ENCODE measurements around the gene DISP2.

Gene DISP2

GRCh38 chr15:40357723-40358470 lies at the start of gene DISP2:
Gene DISP2 (plus strand): TSS chr15:40358219. CDS start chr15:40358322, 103 bp downstream.
- DNase-seq (ENCODE audit: low read depth in 2 of 2), result peak; percentile 77 to 85

GRCh38 chr15:40309344-40309862 lies 48.6 kb upstream of the DISP2 start:
- DNase-seq (ENCODE audit: low read depth in 2 of 2), result no peak

GRCh38 chr15:40310001-40310959 lies 47.7 kb upstream of the DISP2 start:
- DNase-seq (ENCODE audit: low read depth in 2 of 2), result peak; percentile 45 to 50

- DNase-seq (ENCODE audit: low read depth in 2 of 2), result no peak
Observed at GRCh38 chr15:40310993-40311392, 47.0 kb upstream of the DISP2 start.

- DNase-seq (ENCODE audit: low read depth in 2 of 2), result no peak
Observed at GRCh38 chr15:40312370-40313158, 45.5 kb upstream of the DISP2 start.

GRCh38 chr15:40313531-40314398 lies 44.3 kb upstream of the DISP2 start:
- DNase-seq (ENCODE audit: low read depth in 2 of 2), result no peak

GRCh38 chr15:40314723-40315276 lies 43.2 kb upstream of the DISP2 start:
- DNase-seq (ENCODE audit: low read depth in 2 of 2), result no peak

GRCh38 chr15:40316931-40317330 lies 41.1 kb upstream of the DISP2 start:
- DNase-seq (ENCODE audit: low read depth in 2 of 2), result no peak

- DNase-seq (ENCODE audit: low read depth in 2 of 2), result no peak
Observed at GRCh38 chr15:40317580-40317979, 40.4 kb upstream of the DISP2 start.

- no peak for DNase-seq (ENCODE audit: low read depth in 2 of 2)
Observed at GRCh38 chr15:40320409-40320808, 37.6 kb upstream of the DISP2 start.

- no peak for DNase-seq (ENCODE audit: low read depth in 2 of 2)
Observed at GRCh38 chr15:40320931-40321371, 37.1 kb upstream of the DISP2 start.

GRCh38 chr15:40322531-40323238 lies 35.3 kb upstream of the DISP2 start:
- no peak for DNase-seq (ENCODE audit: low read depth in 2 of 2)

- DNase-seq (ENCODE audit: low read depth in 2 of 2), result peak; percentile 87 to 90
Observed at GRCh38 chr15:40323239-40323952, 34.6 kb upstream of the DISP2 start, which contains the start of gene INAFM2. Gene INAFM2 (plus strand): TSS chr15:40323692. CDS start chr15:40324056, 364 bp downstream.

GRCh38 chr15:40323953-40324937 lies 33.8 kb upstream of the DISP2 start:
- DNase-seq (ENCODE audit: low read depth in 2 of 2), result no peak

- DNase-seq (ENCODE audit: low read depth in 2 of 2), result no peak
Observed at GRCh38 chr15:40325188-40325587, 32.8 kb upstream of the DISP2 start.

- DNase-seq (ENCODE audit: low read depth in 2 of 2), result no peak
Observed at GRCh38 chr15:40325700-40326099, 32.3 kb upstream of the DISP2 start.

GRCh38 chr15:40327457-40327856 lies 30.6 kb upstream of the DISP2 start:
- DNase-seq (ENCODE audit: low read depth in 2 of 2), result no peak

GRCh38 chr15:40328176-40328575 lies 29.8 kb upstream of the DISP2 start:
- no peak for DNase-seq (ENCODE audit: low read depth in 2 of 2)

All from stimulated activated CD8-positive, alpha-beta memory T cell treated with anti-CD3 and anti-CD28 coated beads, Interleukin-15, amount 100 ng/mL, for 48 hours (primary cell).